GM23248 (cell line): Measurements from ENCODE around the gene ENTPD3. TPM values are rescaled to one million over a fixed set of nuclear protein-coding genes. Genes with fewer than 3 reads are reported as not detected.

Source experiments
- DNase-seq: peaks from one replicate; pipeline ENCODE4 v3.0.0-alpha.2; 2015
- H2AFZ ChIP-seq: fragments of 200-600 bp; sonication (generic); 2 replicates; pipeline ENCODE4 v1.6.1; 2016; ENCODE audit warnings: antibody characterized with exemption
- H3F3A ChIP-seq: fragments of 200-600 bp; sonication (generic); 2 replicates; pipeline ENCODE4 v1.6.1; 2016; ENCODE audit warnings: mild to moderate bottlenecking, antibody characterized with exemption, mixed run types; ENCODE audit not compliant: insufficient read depth
- H3K27ac ChIP-seq: fragments of 200-600 bp; sonication (generic); 2 replicates; pipeline ENCODE4 v1.5.1; 2016; ENCODE audit warnings: mild to moderate bottlenecking
- H3K27me3 ChIP-seq: fragments of 200-600 bp; sonication (generic); replicated peaks from 2 replicates; pipeline ENCODE4 v1.6.1; 2016; ENCODE audit warnings: mild to moderate bottlenecking; ENCODE audit not compliant: insufficient read depth
- H3K36me3 ChIP-seq: fragments of 200-600 bp; sonication (generic); 2 replicates; pipeline ENCODE4 v1.6.1; 2016; ENCODE audit warnings: low read depth, mild to moderate bottlenecking
- H3K4me1 ChIP-seq: fragments of 200-600 bp; sonication (generic); 2 replicates; pipeline ENCODE4 v1.6.1; 2016; ENCODE audit warnings: mild to moderate bottlenecking; ENCODE audit not compliant: insufficient read depth
- H3K4me2 ChIP-seq: fragments of 200-600 bp; sonication (generic); one replicate; pipeline ENCODE4 v1.6.1; 2016; ENCODE audit warnings: mild to moderate bottlenecking; ENCODE audit not compliant: unreplicated experiment
- H3K4me3 ChIP-seq: fragments of 200-600 bp; sonication (generic); 2 replicates; pipeline ENCODE4 v1.5.1; 2016; ENCODE audit warnings: mild to moderate bottlenecking
- H3K79me2 ChIP-seq: fragments of 200-600 bp; sonication (generic); 2 replicates; pipeline ENCODE4 v1.6.1; 2016; ENCODE audit warnings: mild to moderate bottlenecking; ENCODE audit not compliant: insufficient read depth
- H3K9ac ChIP-seq: fragments of 200-600 bp; sonication (generic); 2 replicates; pipeline ENCODE4 v1.6.1; 2016; ENCODE audit warnings: mild to moderate bottlenecking
- H3K9me2 ChIP-seq: fragments of 200-600 bp; sonication (generic); 2 replicates; pipeline ENCODE4 v1.6.1; 2016; ENCODE audit warnings: mixed run types, mild to moderate bottlenecking, moderate library complexity; ENCODE audit not compliant: insufficient read depth
- H3K9me3 ChIP-seq: fragments of 200-600 bp; sonication (generic); one replicate; pipeline ENCODE4 v1.6.1; 2017; ENCODE audit warnings: low read depth
- H4K20me1 ChIP-seq: fragments of 200-600 bp; sonication (generic); 2 replicates; pipeline ENCODE4 v1.6.0; 2016; ENCODE audit not compliant: insufficient read depth
- EZH2 ChIP-seq: fragments of 200-600 bp; sonication (generic); IDR thresholded peaks from 2 replicates; pipeline ENCODE4 v1.6.1; 2018; ENCODE audit warnings: antibody characterized with exemption, mild to moderate bottlenecking; ENCODE audit not compliant: insufficient read depth, poor library complexity, severe bottlenecking
- EZH2phosphoT487 ChIP-seq: fragments of 200-600 bp; sonication (generic); IDR thresholded peaks from 2 replicates; pipeline ENCODE4 v1.6.1; 2018; ENCODE audit warnings: antibody characterized with exemption, moderate library complexity, mild to moderate bottlenecking, low read depth; ENCODE audit not compliant: insufficient read depth
- WGBS, 2 experiments: methylation state at CpG; one replicate each; pipeline ENCODE4 v1.1.6; 2015 to 2017; ENCODE audit warnings: low lambda C conversion rate in 2 of 2, low coverage in 1 of 2; ENCODE audit errors: missing lambda C conversion rate in 2 of 2; 5-methylcytosine and 5-hydroxymethylcytosine counted together
- in situ Hi-C: fragments of 300-500 bp; cut with MboI; formaldehyde crosslinking; loops from 2 replicates; pipeline ENCODE4 v1.15.0; 2020
- polyA plus RNA-seq: library from polyadenylated mRNA; unstranded; fragments of >200 nt; fragmentation: Nextera tagmentation; extraction: Ambion mirVana; gene quantifications from 2 replicates; pipeline ENCODE4 v1.2.1, GENCODE V29; 2016
- total RNA-seq: library from RNA; depleted of rRNA; stranded (reverse); fragments of >200 nt; shearing (Covaris generic); gene quantifications from 2 replicates; pipeline ENCODE4 v1.2.3, GENCODE V29; 2014

Gene ENTPD3
- total and polyA plus RNA-seq, 2 experiments from 2014 or later: not detected

DNA sequence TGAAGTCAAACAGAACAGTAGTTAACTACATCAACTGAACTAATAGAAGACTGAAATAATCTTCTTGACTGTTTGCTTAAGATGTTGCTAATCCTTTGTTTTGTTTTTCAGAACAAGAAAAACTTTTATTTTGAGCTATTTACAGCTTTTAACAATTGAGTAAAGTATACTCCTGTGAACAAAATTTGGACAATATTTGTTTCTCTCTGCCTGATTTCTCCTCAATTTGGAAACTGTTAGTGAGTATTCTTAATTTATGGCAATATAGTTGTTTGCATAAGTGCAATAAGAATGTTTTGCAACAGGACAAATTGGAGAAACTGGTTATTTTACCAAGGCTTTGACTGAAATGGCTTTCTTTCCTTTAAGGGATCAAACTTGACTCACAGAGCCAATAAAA is 36.5 kb upstream of the ENTPD3 start:
- H3K9me3 ChIP-seq: no peaks in the 10 kb centered on the region
- no peaks in the 10 kb centered on the region for H3K9me2 ChIP-seq
- no peak overlapping the region for H3K4me2 ChIP-seq
- no peaks in the 10 kb centered on the region for H3K4me1 ChIP-seq
- no peaks in the 10 kb centered on the region for H3F3A ChIP-seq
- no peaks in the 10 kb centered on the region for H3K27me3 ChIP-seq
- H4K20me1 ChIP-seq: no peaks in the 10 kb centered on the region
- H3K4me3 ChIP-seq: no peak overlapping the region
- no peak for DNase-seq
- H3K79me2 ChIP-seq: no peaks in the 10 kb centered on the region
- in situ Hi-C loops: no loop called here
- H2AFZ ChIP-seq: no peak overlapping the region
- no peaks in the 10 kb centered on the region for H3K36me3 ChIP-seq
- H3K27ac ChIP-seq: no peak overlapping the region
- no peak overlapping the region for H3K9ac ChIP-seq
- no peak for TF ChIP-seq EZH2
- no peak for TF ChIP-seq EZH2phosphoT487

DNA sequence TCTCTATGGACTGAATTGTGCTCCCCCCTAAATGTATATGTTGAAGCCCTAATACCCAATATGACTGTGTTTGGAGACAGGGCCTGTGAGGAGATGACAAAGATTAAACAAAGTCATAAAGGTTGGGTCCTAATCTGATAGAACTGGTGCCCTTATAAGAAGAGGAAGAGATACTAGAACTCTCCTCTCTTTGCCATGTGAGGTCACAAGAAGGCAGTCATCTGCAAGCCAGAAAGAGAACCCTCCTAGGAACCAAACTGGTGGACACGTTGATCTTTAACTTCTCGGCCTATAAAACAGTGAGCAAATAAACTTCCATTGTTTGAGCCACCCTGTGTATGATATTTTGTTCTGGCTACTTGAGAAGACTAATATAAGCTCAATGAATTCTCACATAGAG is 31.6 kb upstream of the ENTPD3 start:
- H3K9ac ChIP-seq: no peak overlapping the region
- no peak for DNase-seq

DNA sequence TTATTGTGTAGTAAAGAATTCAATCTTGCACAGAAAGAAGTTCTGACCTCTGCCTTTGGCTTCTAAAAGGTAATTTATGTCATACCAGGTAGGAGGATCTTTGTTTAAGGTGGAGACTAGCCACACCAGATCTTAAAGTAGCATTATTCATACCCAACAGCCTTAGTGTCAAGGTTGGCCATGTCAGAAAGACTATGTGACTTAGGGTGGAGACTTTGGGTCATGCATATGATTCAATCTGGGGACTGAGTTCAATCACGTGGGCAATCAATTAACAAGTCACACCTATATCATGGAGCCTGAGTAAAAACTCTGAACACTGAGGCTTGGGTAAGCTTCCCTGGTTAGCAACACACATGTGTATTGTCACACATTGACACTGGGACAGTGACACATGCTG is 28.5 kb upstream of the ENTPD3 start:
- Histone ChIP-seq H3K9me3 (no peaks in the 10 kb centered on the region), H2AFZ (no peak overlapping the region), H3K9ac (no peak overlapping the region), H3K27me3 (no peaks in the 10 kb centered on the region), H3K4me3 (no peak overlapping the region), H3K27ac (no peak overlapping the region), H3K79me2 (no peaks in the 10 kb centered on the region), H3K36me3 (no peaks in the 10 kb centered on the region), H3K4me1 (no peaks in the 10 kb centered on the region), H3K4me2 (no peak overlapping the region), H4K20me1 (no peaks in the 10 kb centered on the region), H3K9me2 (no peaks in the 10 kb centered on the region), H3F3A (no peaks in the 10 kb centered on the region)
- TF ChIP-seq EZH2phosphoT487: no peak
- no peak for TF ChIP-seq EZH2
- WGBS, 2 experiments: 56 to 60% methylated on average over 1 of the region's 1 CpG
- in situ Hi-C loops: no loop called here
- DNase-seq: no peak

More for the DNA sequence above, 31.6 kb upstream of the ENTPD3 start:
- H3K9me3 ChIP-seq: no peaks in the 10 kb centered on the region
- no peaks in the 10 kb centered on the region for H3K79me2 ChIP-seq
- no peaks in the 10 kb centered on the region for H4K20me1 ChIP-seq
- no peaks in the 10 kb centered on the region for H3K4me1 ChIP-seq
- whole genome bisulfite sequencing, 2 experiments: 41 to 53% methylated on average over 2 of the region's 2 CpGs
- H3K36me3 ChIP-seq: no peaks in the 10 kb centered on the region
- H2AFZ ChIP-seq: no peak overlapping the region
- TF ChIP-seq EZH2 (no peak), EZH2phosphoT487 (no peak)
- no peak overlapping the region for H3K4me2 ChIP-seq
- in situ Hi-C loops: no loop called here
- no peaks in the 10 kb centered on the region for H3K9me2 ChIP-seq
- H3K4me3 ChIP-seq: no peak overlapping the region
- no peaks in the 10 kb centered on the region for H3F3A ChIP-seq
- no peaks in the 10 kb centered on the region for H3K27me3 ChIP-seq
- H3K27ac ChIP-seq: no peak overlapping the region

- TF ChIP-seq EZH2: no peak
- Histone ChIP-seq H3K4me2 (no peak overlapping the region), H3F3A (no peaks in the 10 kb centered on the region), H3K9me2 (no peaks in the 10 kb centered on the region), H2AFZ (no peak overlapping the region), H4K20me1 (no peaks in the 10 kb centered on the region), H3K27ac (no peak overlapping the region), H3K9ac (no peak overlapping the region), H3K27me3 (no peaks in the 10 kb centered on the region), H3K9me3 (no peaks in the 10 kb centered on the region), H3K4me3 (no peak overlapping the region), H3K36me3 (no peaks in the 10 kb centered on the region), H3K4me1 (no peaks in the 10 kb centered on the region), H3K79me2 (no peaks in the 10 kb centered on the region)
- 51 to 52% methylated on average over 2 of the region's 2 CpGs for WGBS, 2 experiments
- in situ Hi-C loops: no loop called here
- no peak for DNase-seq
Measured at GRCh38 chr3:40363674-40364073, 23.3 kb upstream of the ENTPD3 start.
